A673 (cell line): ENCODE data around the gene DTL. TPM values are rescaled to one million over a fixed set of nuclear protein-coding genes. Genes with fewer than 3 reads are reported as not detected.

Experiments used
- BruUV-seq: library from RNA; stranded (reverse); fragments of 400-500 nt; replicated peaks from 2 replicates; lab custom pipeline; 2021; lab: Mats Ljungman, UMichigan
- CTCF ChIA-PET: fragments of 300-600 bp; sonication (Branson Sonifier 250); formaldehyde crosslinking; loops from one replicate; lab custom pipeline; 2022; ENCODE audit warnings: antibody characterized with exemption; lab: Charles Lee
- POLR2A ChIA-PET: fragments of 300-600 bp; sonication (Branson Sonifier 250); formaldehyde crosslinking; loops from one replicate; lab custom pipeline; 2022; ENCODE audit warnings: antibody characterized with exemption; ENCODE audit not compliant: low non-redundant PET; lab: Charles Lee
- DNase-seq: peaks from one replicate; pipeline ENCODE4 v3.0.0-alpha.2; 2015; ENCODE audit warnings: low spot score
- H3K27ac ChIP-seq: fragments of 200-600 bp; sonication (generic); 2 replicates; pipeline ENCODE4 v1.5.1; 2016; ENCODE audit warnings: mixed run types, low read depth, mild to moderate bottlenecking, mixed read lengths, antibody characterized with exemption, low read length; ENCODE audit not compliant: poor library complexity, severe bottlenecking
- H3K27me3 ChIP-seq: fragments of 200-600 bp; sonication (generic); replicated peaks from 2 replicates; pipeline ENCODE4 v1.6.1; 2017; ENCODE audit warnings: mixed run types, low read depth, mild to moderate bottlenecking, mixed read lengths, antibody characterized with exemption, low read length; ENCODE audit not compliant: insufficient read depth, poor library complexity
- H3K36me3 ChIP-seq: fragments of 200-600 bp; sonication (generic); 2 replicates; pipeline ENCODE4 v1.6.1; 2016; ENCODE audit warnings: mixed run types, mild to moderate bottlenecking, mixed read lengths, antibody characterized with exemption, low read length; ENCODE audit not compliant: insufficient read depth, poor library complexity, severe bottlenecking
- H3K4me1 ChIP-seq: fragments of 200-600 bp; sonication (generic); 2 replicates; pipeline ENCODE4 v1.6.1; 2017; ENCODE audit warnings: mixed run types, mild to moderate bottlenecking, mixed read lengths, antibody characterized with exemption, low read length; ENCODE audit not compliant: insufficient read depth, poor library complexity, severe bottlenecking
- H3K4me3 ChIP-seq: fragments of 200-600 bp; sonication (generic); 2 replicates; pipeline ENCODE4 v1.5.1; 2016; ENCODE audit warnings: low read depth, mixed run types, mild to moderate bottlenecking, mixed read lengths, low read length; ENCODE audit not compliant: poor library complexity, severe bottlenecking
- H3K9me3 ChIP-seq: fragments of 200-600 bp; sonication (generic); 2 replicates; pipeline ENCODE4 v1.6.1; 2016; ENCODE audit warnings: mixed run types, low read depth, mild to moderate bottlenecking, mixed read lengths, antibody characterized with exemption, low read length; ENCODE audit not compliant: poor library complexity, severe bottlenecking
- EZH2 ChIP-seq: fragments of 200-600 bp; sonication (generic); IDR thresholded peaks from 2 replicates; pipeline ENCODE4 v1.6.1; 2017; ENCODE audit warnings: borderline replicate concordance, low read depth, mild to moderate bottlenecking, mixed read lengths, antibody characterized with exemption, low read length; ENCODE audit not compliant: poor library complexity, severe bottlenecking
- intact Hi-C: fragments of 100-400 bp; cut with micrococcal nuclease; formaldehyde crosslinking; loops from one replicate; pipeline ENCODE4 v1.10.0; 2022; ENCODE audit not compliant: unreplicated experiment
- total RNA-seq: library from RNA; stranded (reverse); gene quantifications from 2 replicates; pipeline ENCODE4 v1.2.3, GENCODE V29; 2021
- TF ChIP-seq, protein P1 (sequence below): fragments of 300-800, 200-600 bp; sonication (generic); conservative IDR thresholded peaks from 2 replicates; pipeline ENCODE4 v1.5.1; 2017; ENCODE audit warnings: low read depth, mild to moderate bottlenecking, antibody characterized with exemption, low read length, moderate library complexity, mixed read lengths

The DTL gene
- total RNA-seq, 1 experiment from 2014 or later, result 84.3 TPM

DNA sequence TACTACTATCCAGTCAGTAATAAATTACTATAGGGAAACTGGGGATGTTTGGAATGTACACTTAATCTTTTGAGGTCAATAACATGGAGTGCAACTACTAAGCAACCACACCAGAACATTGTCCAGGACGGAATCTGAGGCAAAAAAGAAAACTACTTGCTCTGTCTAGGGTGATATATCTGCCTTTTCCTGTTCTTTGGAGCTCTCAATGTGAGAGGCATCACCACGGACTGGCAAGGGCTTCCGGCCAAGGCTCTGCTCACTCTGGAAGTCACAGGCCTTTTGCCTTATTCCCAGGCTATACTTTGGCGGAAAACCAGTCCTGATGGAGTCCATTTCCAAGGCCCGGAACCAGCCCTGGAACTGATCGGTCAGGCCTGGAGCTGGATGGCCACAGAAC is 94.2 kb downstream of the DTL start:
- no peaks in the 10 kb centered on the region for H3K9me3 ChIP-seq
- intact Hi-C loops, result no loop called here
- no TSS peak for BruUV-seq
- no peaks in the 10 kb centered on the region for H3K4me1 ChIP-seq
- TF ChIP-seq, protein P1, sequence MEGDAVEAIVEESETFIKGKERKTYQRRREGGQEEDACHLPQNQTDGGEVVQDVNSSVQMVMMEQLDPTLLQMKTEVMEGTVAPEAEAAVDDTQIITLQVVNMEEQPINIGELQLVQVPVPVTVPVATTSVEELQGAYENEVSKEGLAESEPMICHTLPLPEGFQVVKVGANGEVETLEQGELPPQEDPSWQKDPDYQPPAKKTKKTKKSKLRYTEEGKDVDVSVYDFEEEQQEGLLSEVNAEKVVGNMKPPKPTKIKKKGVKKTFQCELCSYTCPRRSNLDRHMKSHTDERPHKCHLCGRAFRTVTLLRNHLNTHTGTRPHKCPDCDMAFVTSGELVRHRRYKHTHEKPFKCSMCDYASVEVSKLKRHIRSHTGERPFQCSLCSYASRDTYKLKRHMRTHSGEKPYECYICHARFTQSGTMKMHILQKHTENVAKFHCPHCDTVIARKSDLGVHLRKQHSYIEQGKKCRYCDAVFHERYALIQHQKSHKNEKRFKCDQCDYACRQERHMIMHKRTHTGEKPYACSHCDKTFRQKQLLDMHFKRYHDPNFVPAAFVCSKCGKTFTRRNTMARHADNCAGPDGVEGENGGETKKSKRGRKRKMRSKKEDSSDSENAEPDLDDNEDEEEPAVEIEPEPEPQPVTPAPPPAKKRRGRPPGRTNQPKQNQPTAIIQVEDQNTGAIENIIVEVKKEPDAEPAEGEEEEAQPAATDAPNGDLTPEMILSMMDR, result no peak
- no peak for TF ChIP-seq EZH2
- ChIA-PET CTCF (interaction anchor here (1.1 kb wide), 1 partner anchor 140 kb away, joined by 3 read pairs; no protein-coding TSS in a partner anchor), POLR2A (no interaction called here)
- no peak for DNase-seq
- no peaks in the 10 kb centered on the region for H3K36me3 ChIP-seq
- H3K27me3 ChIP-seq, result no peaks in the 10 kb centered on the region
- H3K4me3 ChIP-seq, result no peak overlapping the region
- no peak overlapping the region for H3K27ac ChIP-seq

DNA sequence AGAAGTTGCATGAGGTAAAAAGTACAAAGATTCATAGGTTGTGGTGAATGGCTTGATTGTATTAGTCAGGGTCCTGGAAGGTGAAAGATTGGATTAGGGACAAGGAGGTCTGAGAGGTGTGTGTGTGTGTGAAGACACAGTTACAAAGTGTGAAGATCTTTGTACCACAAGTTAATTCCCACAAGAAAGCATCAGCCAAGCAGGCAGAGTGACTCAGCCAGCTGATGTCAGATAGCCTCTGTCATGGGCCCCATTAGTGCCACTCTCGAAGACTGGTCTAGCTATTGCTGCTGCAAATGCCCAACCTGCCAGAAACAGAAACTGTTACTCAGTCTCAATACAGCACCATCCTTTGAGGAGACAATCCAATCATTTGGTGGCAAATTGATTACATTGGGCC is 96.5 kb downstream of the DTL start:
- no TSS peak for BruUV-seq
- CTCF ChIA-PET, result no interaction called here
- Histone ChIP-seq H3K4me3 (no peak overlapping the region), H3K9me3 (no peaks in the 10 kb centered on the region), H3K36me3 (no peaks in the 10 kb centered on the region), H3K27ac (no peak overlapping the region), H3K27me3 (no peaks in the 10 kb centered on the region), H3K4me1 (no peaks in the 10 kb centered on the region)
- intact Hi-C loops, result no loop called here
- TF ChIP-seq, protein P1, result no peak
- TF ChIP-seq EZH2, result no peak
- POLR2A ChIA-PET, result no interaction called here
- DNase-seq, result no peak

DNA sequence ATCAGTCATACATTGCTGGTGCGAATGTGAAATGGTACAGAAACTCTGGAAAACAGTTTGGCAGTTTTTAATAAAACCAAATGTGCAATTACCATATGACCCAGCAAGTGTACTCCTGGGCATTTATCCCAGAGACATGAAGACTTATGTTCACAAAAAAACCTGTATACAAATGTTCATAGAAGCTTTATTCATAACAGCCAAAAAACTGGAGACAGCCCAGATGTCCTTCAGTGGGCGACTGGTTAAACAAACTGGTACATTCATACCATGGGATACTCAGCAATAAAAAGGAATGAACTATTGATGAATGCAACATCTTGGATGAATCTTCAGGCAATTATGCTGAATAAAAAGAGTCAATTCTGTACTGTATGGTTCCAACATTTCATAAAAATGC is 97.8 kb downstream of the DTL start:
- Histone ChIP-seq H3K27me3 (no peaks in the 10 kb centered on the region), H3K4me1 (no peaks in the 10 kb centered on the region), H3K9me3 (no peaks in the 10 kb centered on the region), H3K36me3 (no peaks in the 10 kb centered on the region), H3K4me3 (no peak overlapping the region), H3K27ac (no peak overlapping the region)
- no peak for TF ChIP-seq EZH2
- TF ChIP-seq, protein P1, result no peak
- intact Hi-C loops, result no loop called here
- ChIA-PET POLR2A (no interaction called here), CTCF (no interaction called here)
- DNase-seq, result no peak
- BruUV-seq, result no TSS peak
